ENCODE measurements around the gene B3GNT5.

DNA sequence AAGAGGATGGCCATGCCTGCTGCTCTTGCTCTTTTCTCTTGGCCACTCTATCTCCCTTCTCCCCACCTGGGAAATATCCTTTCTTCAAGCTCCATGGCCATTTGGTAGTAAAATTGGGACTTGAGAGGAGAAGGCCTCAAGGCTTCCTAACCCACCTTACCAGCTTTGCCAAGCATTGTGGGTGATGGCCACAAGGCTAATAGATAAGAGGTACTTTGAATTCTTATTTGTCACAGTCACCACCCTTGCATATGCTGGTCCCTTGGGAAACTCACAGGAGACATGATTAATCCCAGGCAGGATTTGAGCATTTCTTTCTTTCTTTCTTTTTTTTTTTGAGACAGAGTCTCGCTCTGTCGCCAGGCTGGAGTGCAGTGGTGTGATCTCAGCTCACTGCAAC, 37.2 kb downstream of the B3GNT5 start:
- TF ChIP-seq, protein P1, sequence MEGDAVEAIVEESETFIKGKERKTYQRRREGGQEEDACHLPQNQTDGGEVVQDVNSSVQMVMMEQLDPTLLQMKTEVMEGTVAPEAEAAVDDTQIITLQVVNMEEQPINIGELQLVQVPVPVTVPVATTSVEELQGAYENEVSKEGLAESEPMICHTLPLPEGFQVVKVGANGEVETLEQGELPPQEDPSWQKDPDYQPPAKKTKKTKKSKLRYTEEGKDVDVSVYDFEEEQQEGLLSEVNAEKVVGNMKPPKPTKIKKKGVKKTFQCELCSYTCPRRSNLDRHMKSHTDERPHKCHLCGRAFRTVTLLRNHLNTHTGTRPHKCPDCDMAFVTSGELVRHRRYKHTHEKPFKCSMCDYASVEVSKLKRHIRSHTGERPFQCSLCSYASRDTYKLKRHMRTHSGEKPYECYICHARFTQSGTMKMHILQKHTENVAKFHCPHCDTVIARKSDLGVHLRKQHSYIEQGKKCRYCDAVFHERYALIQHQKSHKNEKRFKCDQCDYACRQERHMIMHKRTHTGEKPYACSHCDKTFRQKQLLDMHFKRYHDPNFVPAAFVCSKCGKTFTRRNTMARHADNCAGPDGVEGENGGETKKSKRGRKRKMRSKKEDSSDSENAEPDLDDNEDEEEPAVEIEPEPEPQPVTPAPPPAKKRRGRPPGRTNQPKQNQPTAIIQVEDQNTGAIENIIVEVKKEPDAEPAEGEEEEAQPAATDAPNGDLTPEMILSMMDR (conservative IDR thresholded peaks at IDR 0.05; ENCODE audit: low read length) = no peak
- TF ChIP-seq EZH2phosphoT487 (IDR thresholded peaks at IDR 0.05; ENCODE audit: borderline replicate concordance) = no peak
